ENCODE results near the gene GDPD3. TPM values are rescaled to one million over a fixed set of nuclear protein-coding genes. Genes with fewer than 3 reads are reported as not detected.
A peak's percentile ranks its signal among the peaks of the same experiment; 100 is the strongest.

Gene GDPD3
- total RNA-seq, 1 experiment from 2014 or later = 3.8 TPM

- Mint-ChIP-seq H3K27me3 (ENCODE audit: low read depth) (peaks cover 6% of the 10 kb centered on the region), H3K27ac (peak overlapping the region in 1 of 3 experiments; percentile 76; a peak in 1 of 7 replicates), H3K4me1 (peaks cover 25 to 28% of the 10 kb centered on the region in 2 experiments), H3K4me3 (peak overlapping the region; percentile 70 to 82), H3K36me3 (ENCODE audit: insufficient read depth in 1 of 3, low read depth in 3 of 3) (peaks cover 28 to 35% (median 29%) of the 10 kb centered on the region in 3 experiments), H3K9me3 (peaks cover 21 to 23% of the 10 kb centered on the region in 2 experiments)
- H2AFZ ChIP-seq (ENCODE audit: low read length) = no peak overlapping the region
- no peaks in the 10 kb centered on the region for H3K9me3 ChIP-seq (ENCODE audit: control insufficient read depth, low read depth, low read length)
- H3K4me2 ChIP-seq (ENCODE audit: insufficient read depth, insufficient read length, low read length) = no peak overlapping the region
- H2BK5ac ChIP-seq (ENCODE audit: insufficient read length, low read length) = no peak overlapping the region
- H2BK15ac ChIP-seq (ENCODE audit: low read depth, low read length) = no peak overlapping the region
- no peak overlapping the region for H4K91ac ChIP-seq (ENCODE audit: insufficient read length, low read depth, low read length)
- peaks cover 12% of the 10 kb centered on the region; the same call in 1 of the 2 replicates for H3K79me2 ChIP-seq (ENCODE audit: insufficient read depth, low read length)
- no peak overlapping the region for H3K23ac ChIP-seq (ENCODE audit: insufficient read length, low read depth, low read length)
- no peak overlapping the region for H3K56ac ChIP-seq (ENCODE audit: insufficient read length, low read depth, low read length)
- H3K27ac ChIP-seq (ENCODE audit: insufficient read length, low read depth, low read length) = no peak overlapping the region
- no peak overlapping the region for H4K5ac ChIP-seq (ENCODE audit: insufficient read length, low read depth, low read length)
- H3T11ph ChIP-seq (ENCODE audit: low read length) = no peak overlapping the region
- no peaks in the 10 kb centered on the region for H3K79me1 ChIP-seq (ENCODE audit: insufficient read depth, low read depth, low read length, poor library complexity, severe bottlenecking)
- H3K18ac ChIP-seq (ENCODE audit: insufficient read length, low read depth, low read length) = no peak overlapping the region
- H3K27me3 ChIP-seq (ENCODE audit: insufficient read depth, low read length) = no peaks in the 10 kb centered on the region
- H4K20me1 ChIP-seq (ENCODE audit: control insufficient read depth, insufficient read depth, insufficient read length) = no peaks in the 10 kb centered on the region
- H2BK20ac ChIP-seq (ENCODE audit: low read depth, low read length, poor library complexity, severe bottlenecking) = no peak overlapping the region
- H4K8ac ChIP-seq (replicated peaks; ENCODE audit: insufficient read length, low read depth, low read length) = no peak overlapping the region
- peaks cover 13% of the 10 kb centered on the region for H3K23me2 ChIP-seq (ENCODE audit: insufficient read length, low read depth, low read length, poor library complexity, severe bottlenecking)
- no peak for DNase-seq
- H3K4me1 ChIP-seq (ENCODE audit: insufficient read depth, low read length) = no peaks in the 10 kb centered on the region
- no peak for TF ChIP-seq CTCF (conservative IDR thresholded peaks at IDR 0.05)
- no CpG with 5 or more reads among the region's 11 CpGs for WGBS (ENCODE audit: extremely low coverage, insufficient read length, low lambda C conversion rate)
- H2AK5ac ChIP-seq (ENCODE audit: insufficient read length, low read length) = no peak overlapping the region
- H2BK12ac ChIP-seq (ENCODE audit: insufficient read length, low read depth, low read length) = no peak overlapping the region
- no peak overlapping the region for H2BK120ac ChIP-seq (ENCODE audit: low read depth, low read length, poor library complexity, severe bottlenecking)
- no peak overlapping the region for H3K9ac ChIP-seq (ENCODE audit: extremely low read depth, insufficient read length, low read length)
- no peak overlapping the region for H3K14ac ChIP-seq (ENCODE audit: insufficient read depth, low read length)
- no peak overlapping the region for H3K4ac ChIP-seq (ENCODE audit: low read depth, low read length)
Measured at GRCh38 chr16:30094541-30095165, 18.7 kb downstream of the GDPD3 start.

Data from H9 (cell line).